GM11168 (cell line): ENCODE results near the gene PCDHGB2.
"Not testable (repeated sequence)": the region's sequence is repeated elsewhere in the genome, so short reads cannot be mapped to it uniquely, and the experiment has no call there.

Experiments
- in situ Hi-C: fragments of 300-500 bp; cut with MboI; formaldehyde crosslinking; loops from one replicate; pipeline ENCODE4 v1.12.0; 2022; ENCODE audit warnings: low sequenced_read_pairs; ENCODE audit not compliant: unreplicated experiment

The PCDHGB2 gene

DNA sequence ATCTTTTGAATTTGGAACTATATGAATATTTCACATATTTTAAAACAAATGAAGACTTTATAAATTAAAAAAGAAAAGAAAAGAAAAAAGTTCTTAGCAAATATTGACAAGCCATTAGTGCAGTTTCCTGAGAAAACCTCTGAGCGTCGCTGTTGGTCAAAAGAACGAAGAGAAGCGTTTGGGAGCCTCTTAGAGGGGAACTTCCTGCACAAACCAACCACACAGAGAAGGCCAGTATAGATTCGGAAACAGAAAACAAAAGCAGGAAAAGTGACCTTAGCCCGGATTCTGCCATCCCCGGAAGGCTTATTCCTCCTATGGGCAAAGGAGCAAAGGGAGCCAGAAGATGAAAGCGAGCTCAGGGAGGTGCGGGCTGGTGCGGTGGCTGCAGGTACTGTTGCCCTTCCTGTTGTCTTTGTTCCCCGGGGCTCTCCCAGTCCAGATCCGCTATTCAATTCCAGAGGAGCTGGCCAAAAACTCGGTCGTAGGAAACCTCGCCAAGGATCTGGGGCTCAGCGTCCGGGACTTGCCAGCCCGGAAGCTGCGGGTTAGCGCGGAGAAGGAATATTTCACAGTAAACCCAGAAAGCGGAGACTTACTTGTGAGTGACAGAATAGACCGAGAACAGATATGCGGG lies at the start of gene PCDHGB2:
Gene PCDHGB2, plus strand, starts transcription at position 205 of the 637 bp plus-strand sequence. Its CDS starts 142 bp downstream, at position 347.
- in situ Hi-C loops: no loop called here

DNA sequence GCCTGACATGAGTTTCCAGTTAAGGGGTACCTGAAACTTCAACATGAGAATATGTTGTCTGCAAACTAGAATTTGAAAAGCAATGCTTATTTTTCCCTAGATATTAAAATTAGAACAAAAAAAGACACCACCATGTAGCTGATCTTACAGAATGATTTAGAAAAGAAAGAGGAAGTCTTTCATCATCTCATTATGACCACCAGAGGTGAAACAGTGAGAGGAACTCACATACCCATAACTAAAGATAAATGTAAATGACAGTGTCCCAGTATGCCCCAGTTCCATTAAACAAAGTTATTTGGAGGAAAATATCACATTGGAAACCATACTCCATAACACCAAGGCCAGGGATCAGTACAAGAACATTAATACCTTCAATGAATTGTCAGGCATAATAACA lies 46.1 kb upstream of the PCDHGB2 start:
- in situ Hi-C loops: no loop called here

- in situ Hi-C loops: not testable (repeated sequence)
Measured at GRCh38 chr5:141316963-141317362, 42.8 kb upstream of the PCDHGB2 start.

- in situ Hi-C loops: no loop called here
Measured at GRCh38 chr5:141319202-141319601, 40.6 kb upstream of the PCDHGB2 start.

DNA sequence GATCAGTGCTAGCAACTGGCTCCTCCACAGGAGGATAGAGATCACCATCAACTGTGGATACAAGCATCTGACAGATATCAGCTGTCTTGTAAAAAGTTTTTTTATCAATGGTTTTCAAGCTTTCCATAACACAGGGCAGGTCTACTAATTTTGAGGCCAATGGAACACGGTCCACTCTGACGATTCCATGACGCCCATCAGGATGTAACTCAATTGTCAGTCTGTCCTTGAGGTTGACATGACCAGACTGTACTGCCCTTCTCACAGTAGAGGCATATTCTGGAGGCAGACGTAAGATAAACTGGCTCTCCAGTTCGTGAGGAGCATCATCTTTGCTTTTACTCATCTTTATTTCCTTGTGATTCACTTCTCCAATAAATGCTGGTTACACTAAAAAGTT lies 40.1 kb upstream of the PCDHGB2 start:
- in situ Hi-C loops: no loop called here

DNA sequence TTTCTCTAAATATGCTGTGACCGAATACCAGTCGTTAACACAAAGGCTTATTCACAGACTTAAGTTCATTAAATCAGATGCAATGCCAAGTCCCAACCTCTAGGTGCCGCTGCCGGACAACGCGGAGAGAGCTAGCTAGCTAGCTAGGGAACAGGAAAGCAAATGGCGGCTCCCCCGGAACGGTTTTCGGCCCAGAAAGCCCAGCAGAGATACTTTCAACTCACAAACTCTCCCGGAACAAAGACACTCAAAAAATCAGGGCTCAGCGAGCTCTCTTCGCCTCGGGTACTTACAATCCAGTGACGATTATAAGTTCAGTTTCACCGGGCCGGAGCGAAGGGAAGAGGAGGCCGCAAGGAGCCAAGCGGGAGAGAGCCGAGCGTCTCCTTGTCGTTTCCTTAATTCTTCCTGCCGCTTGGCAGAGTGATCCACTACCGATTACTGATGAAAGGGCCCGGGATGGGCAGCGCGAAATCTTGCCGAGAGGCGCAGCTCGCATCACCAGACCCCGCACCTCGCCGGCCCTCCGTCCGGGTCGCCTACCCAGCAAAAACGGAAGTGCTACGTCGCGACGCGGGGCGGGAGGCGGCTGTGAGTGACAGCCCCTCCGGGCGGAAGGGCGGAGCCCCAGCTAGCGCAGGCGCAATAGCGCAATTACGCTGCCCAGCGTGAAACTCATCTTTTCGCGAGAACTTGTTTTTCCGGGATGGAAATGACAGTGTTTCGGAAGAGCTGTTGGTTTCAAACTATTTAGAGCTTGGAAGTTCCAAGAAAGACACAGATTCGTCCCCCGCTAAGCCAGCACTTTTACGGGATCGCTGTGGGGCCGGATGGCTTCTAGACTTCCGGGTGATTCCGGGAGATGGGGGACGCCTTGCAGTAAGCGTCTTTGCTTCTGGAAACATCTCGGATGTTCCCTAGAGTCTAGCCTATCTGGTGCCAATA lies 39.3 kb upstream of the PCDHGB2 start, which contains the start of gene TAF7:
Gene TAF7, minus strand, starts transcription at position 560 of the 945 bp plus-strand sequence. CDS start 740 bp downstream, outside the sequence.
- in situ Hi-C loops: no loop called here

GRCh38 chr5:141322261-141322660 lies 37.5 kb upstream of the PCDHGB2 start:
- in situ Hi-C loops: no loop called here

- in situ Hi-C loops: no loop called here
Measured at GRCh38 chr5:141326088-141326854, 33.5 kb upstream of the PCDHGB2 start.

GRCh38 chr5:141328231-141328630 lies 31.6 kb upstream of the PCDHGB2 start:
- in situ Hi-C loops: no loop called here

- in situ Hi-C loops: no loop called here
Measured at GRCh38 chr5:141330299-141331080, 29.3 kb upstream of the PCDHGB2 start, which contains the start of gene PCDHGA1. PCDHGA1 (plus strand) TSS chr5:141330514.

- in situ Hi-C loops: not testable (repeated sequence)
Measured at GRCh38 chr5:141332571-141332970, 27.2 kb upstream of the PCDHGB2 start.

DNA sequence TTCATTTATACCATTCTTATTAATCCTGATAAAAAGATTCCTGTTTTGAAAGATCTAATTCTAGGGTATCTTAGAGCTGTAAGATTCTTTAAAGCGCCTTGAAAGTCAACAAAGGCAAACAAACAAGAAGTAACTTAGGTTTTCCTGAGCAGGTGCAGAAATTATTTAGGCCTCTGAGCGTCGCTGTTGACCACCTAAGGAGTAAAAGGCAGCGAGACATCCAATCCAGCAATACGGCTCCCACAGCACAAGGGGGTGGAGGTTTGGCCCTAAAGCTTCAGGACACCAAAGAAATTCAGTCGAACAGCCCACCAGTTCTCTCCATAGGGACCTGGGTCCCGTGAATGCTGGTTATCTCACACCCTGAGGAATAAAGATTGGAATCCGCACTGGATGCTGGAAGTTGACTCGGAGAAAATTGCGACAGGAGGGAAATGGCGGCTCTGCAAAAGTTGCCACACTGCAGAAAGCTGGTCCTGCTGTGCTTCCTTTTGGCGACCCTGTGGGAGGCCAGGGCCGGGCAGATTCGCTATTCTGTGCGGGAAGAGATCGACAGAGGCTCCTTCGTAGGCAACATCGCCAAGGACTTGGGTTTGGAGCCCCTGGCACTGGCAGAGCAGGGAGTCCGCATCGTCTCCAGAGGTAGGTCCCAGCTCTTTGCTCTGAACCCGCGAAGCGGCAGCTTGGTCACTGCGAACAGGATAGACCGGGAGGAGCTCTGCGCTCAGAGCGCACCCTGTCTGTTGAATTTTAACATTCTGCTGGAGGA lies 21.1 kb upstream of the PCDHGB2 start, which contains the start of gene PCDHGA2:
Gene PCDHGA2, plus strand, starts transcription at position 223 of the 769 bp plus-strand sequence.
- in situ Hi-C loops: no loop called here

- in situ Hi-C loops: not testable (repeated sequence)
Measured at GRCh38 chr5:141340781-141341354, 18.9 kb upstream of the PCDHGB2 start.

DNA sequence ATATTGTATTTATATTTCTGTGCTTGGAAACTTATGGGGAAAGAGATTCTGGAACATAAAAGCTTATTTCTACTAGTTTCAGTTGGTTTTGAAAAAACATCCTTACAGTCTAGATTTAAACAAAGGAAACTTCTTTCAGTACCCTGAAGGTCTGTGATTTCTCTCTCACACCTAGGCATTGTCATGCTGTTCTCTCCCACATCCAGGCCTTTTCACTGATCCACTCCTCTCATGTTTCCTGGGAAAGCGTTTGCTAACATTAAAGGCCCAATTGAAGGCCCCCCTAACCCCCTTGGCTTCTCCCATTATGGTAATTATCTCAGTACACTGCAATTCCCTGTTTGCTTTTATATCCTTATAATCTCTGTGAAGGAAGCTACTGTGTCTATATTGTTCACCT lies 17.0 kb upstream of the PCDHGB2 start:
- in situ Hi-C loops: no loop called here

DNA sequence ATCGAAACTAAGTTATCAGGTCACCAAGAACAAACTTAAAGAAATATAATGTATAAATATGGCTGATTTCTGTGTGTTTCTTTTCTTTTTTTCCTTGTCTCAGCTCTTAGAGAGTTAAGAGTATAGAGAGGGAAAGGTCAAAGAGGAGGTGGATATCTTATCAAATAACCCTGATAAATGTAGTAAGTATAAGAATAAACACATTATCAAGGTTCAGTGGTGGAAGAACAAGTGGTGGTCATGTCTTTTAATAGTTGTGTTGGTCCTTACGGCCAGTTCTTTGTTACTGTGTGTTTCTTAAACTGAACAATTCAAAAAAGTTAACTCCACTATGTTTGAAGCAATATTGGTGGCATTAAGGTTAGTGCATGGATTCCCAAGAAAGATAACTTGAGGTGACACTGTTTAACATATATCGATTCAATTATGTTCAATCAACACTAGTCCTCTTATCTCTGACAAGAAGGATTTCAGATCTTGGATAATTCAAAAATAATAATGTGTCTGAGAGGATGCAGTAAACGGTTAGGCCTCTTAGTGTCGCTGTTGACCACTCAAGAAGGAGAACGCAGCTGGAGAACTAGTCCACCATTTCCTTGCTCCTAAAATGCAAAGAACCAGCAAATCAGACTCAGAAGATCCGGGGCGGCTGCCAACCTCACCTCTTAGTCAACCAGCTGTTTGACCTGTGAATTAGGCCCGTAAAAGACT lies 16.4 kb upstream of the PCDHGB2 start, which contains the start of gene PCDHGA3:
Gene PCDHGA3, plus strand, starts transcription at position 588 of the 711 bp plus-strand sequence. CDS start 205 bp downstream, outside the sequence.
- in situ Hi-C loops: no loop called here

DNA sequence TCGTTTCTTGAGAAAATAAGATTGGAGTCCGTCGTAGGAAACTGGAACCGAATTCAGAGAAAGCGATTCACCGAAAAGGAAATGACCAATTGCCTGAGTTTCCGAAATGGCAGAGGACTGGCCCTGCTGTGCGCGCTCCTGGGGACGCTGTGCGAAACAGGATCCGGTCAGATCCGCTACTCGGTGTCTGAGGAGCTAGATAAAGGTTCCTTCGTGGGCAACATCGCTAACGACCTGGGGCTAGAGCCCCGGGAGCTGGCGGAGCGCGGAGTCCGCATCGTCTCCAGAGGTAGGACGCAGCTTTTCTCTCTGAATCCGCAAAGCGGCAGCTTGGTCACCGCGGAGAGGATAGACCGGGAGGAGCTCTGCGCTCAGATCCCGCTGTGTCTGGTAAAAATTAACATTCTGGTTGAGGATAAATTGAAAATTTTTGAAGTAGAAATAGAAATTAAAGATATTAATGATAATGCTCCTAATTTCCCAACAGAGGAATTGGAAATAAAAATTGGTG lies 15.8 kb upstream of the PCDHGB2 start:
- in situ Hi-C loops: no loop called here

- in situ Hi-C loops: no loop called here
Measured at GRCh38 chr5:141345327-141345726, 14.5 kb upstream of the PCDHGB2 start.
